Smooth muscle cell (in vitro differentiated cells): ENCODE data around the gene SORCS1. TPM values are rescaled to one million over a fixed set of nuclear protein-coding genes. Genes with fewer than 3 reads are reported as not detected.

Source experiments
- DNase-seq: peaks from one replicate; lab custom pipeline; 2025; ENCODE audit not compliant: unreplicated experiment; lab: John Stamatoyannopoulos, UW
- H2AFZ ChIP-seq: fragments of 200-600 bp; sonication (generic); 2 replicates; pipeline ENCODE4 v1.6.0; 2016; ENCODE audit warnings: antibody characterized with exemption, low read depth, mild to moderate bottlenecking
- H3F3A ChIP-seq: fragments of 200-600 bp; sonication (generic); 2 replicates; pipeline ENCODE4 v1.6.0; 2017; ENCODE audit warnings: antibody characterized with exemption, low read depth
- H3K27ac ChIP-seq: fragments of 200-600 bp; sonication (generic); 2 replicates; pipeline ENCODE4 v1.5.1; 2016; ENCODE audit warnings: low read depth, mild to moderate bottlenecking
- H3K27me3 ChIP-seq: fragments of 200-600 bp; sonication (generic); 2 replicates; pipeline ENCODE4 v1.6.1; 2016; ENCODE audit warnings: low read depth, mild to moderate bottlenecking
- H3K36me3 ChIP-seq: fragments of 200-600 bp; sonication (generic); 2 replicates; pipeline ENCODE4 v1.5.1; 2016; ENCODE audit warnings: low read depth
- H3K4me1 ChIP-seq: fragments of 200-600 bp; sonication (generic); 2 replicates; pipeline ENCODE4 v1.5.1; 2016; ENCODE audit warnings: low read depth
- H3K4me2 ChIP-seq: fragments of 200-600 bp; sonication (generic); 2 replicates; pipeline ENCODE4 v1.6.0; 2016; ENCODE audit warnings: mild to moderate bottlenecking
- H3K4me3 ChIP-seq: fragments of 200-600 bp; sonication (generic); 2 replicates; pipeline ENCODE4 v1.5.1; 2016; ENCODE audit warnings: mild to moderate bottlenecking
- H3K79me2 ChIP-seq: fragments of 200-600 bp; sonication (generic); 2 replicates; pipeline ENCODE4 v1.6.0; 2016; ENCODE audit warnings: low read depth, mild to moderate bottlenecking
- H3K9ac ChIP-seq: fragments of 200-600 bp; sonication (generic); 2 replicates; pipeline ENCODE4 v1.6.0; 2016; ENCODE audit warnings: low read depth
- H3K9me3 ChIP-seq: fragments of 200-600 bp; sonication (generic); replicated peaks from 2 replicates; pipeline ENCODE4 v1.5.1; 2016; ENCODE audit warnings: low read depth
- H4K20me1 ChIP-seq: fragments of 200-600 bp; sonication (generic); 2 replicates; pipeline ENCODE4 v1.6.0; 2016; ENCODE audit warnings: low read depth
- WGBS: methylation state at CpG from one replicate; pipeline ENCODE4 v1.1.7; 2016; ENCODE audit warnings: low lambda C conversion rate; 5-methylcytosine and 5-hydroxymethylcytosine counted together
- polyA plus RNA-seq: library from polyadenylated mRNA; unstranded; fragments of >200 nt; fragmentation: Nextera tagmentation; extraction: Ambion mirVana; gene quantifications from 2 replicates; pipeline ENCODE4 v1.2.1, GENCODE V29; 2016
- total RNA-seq: library from RNA; depleted of rRNA; stranded (reverse); fragments of >200 nt; gene quantifications from 2 replicates; pipeline ENCODE4 v1.2.3, GENCODE V29; 2014
- TF ChIP-seq, protein P1 (sequence below): fragments of 200-600 bp; sonication (generic); IDR thresholded peaks from 2 replicates; pipeline ENCODE4 v1.5.1; 2017; ENCODE audit warnings: borderline replicate concordance, mild to moderate bottlenecking, antibody characterized with exemption; ENCODE audit not compliant: insufficient read depth, poor library complexity, severe bottlenecking

SORCS1 gene
- total and polyA plus RNA-seq, 2 experiments from 2014 or later = 0.67 TPM; not detected in 1

DNA sequence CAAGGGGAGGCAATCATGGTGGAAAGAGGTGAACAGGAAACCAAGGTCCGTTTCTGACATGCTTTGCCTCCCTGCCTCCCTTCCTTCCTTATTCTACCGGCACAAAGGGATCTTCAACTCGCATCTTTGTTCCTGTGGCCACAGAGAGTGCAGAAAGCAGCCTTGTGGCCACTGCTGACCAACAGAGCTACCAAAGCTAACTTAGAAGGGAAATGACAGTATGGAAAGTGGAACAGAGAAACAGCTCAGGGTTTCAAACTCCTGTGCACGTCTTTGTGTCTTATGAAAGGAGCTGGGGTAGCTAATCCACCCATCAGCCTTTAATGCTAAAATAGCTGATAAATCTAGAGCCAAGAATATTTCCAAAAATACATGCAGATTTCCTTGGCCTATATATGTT, 588.0 kb downstream of the SORCS1 start:
- TF ChIP-seq, protein P1, sequence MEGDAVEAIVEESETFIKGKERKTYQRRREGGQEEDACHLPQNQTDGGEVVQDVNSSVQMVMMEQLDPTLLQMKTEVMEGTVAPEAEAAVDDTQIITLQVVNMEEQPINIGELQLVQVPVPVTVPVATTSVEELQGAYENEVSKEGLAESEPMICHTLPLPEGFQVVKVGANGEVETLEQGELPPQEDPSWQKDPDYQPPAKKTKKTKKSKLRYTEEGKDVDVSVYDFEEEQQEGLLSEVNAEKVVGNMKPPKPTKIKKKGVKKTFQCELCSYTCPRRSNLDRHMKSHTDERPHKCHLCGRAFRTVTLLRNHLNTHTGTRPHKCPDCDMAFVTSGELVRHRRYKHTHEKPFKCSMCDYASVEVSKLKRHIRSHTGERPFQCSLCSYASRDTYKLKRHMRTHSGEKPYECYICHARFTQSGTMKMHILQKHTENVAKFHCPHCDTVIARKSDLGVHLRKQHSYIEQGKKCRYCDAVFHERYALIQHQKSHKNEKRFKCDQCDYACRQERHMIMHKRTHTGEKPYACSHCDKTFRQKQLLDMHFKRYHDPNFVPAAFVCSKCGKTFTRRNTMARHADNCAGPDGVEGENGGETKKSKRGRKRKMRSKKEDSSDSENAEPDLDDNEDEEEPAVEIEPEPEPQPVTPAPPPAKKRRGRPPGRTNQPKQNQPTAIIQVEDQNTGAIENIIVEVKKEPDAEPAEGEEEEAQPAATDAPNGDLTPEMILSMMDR = no peak
- 84% methylated on average over 4 of the region's 4 CpGs for whole genome bisulfite sequencing
- H3K27ac ChIP-seq = no peak overlapping the region
- no peak overlapping the region for H3K4me2 ChIP-seq
- no peaks in the 10 kb centered on the region for H3K4me1 ChIP-seq
- H2AFZ ChIP-seq = no peak overlapping the region
- H3K9me3 ChIP-seq = no peaks in the 10 kb centered on the region
- no peaks in the 10 kb centered on the region for H3K36me3 ChIP-seq
- no peaks in the 10 kb centered on the region for H4K20me1 ChIP-seq
- no peak for DNase-seq
- no peak overlapping the region for H3K9ac ChIP-seq
- no peaks in the 10 kb centered on the region for H3K27me3 ChIP-seq
- no peaks in the 10 kb centered on the region for H3F3A ChIP-seq
- H3K4me3 ChIP-seq = no peak overlapping the region
- no peaks in the 10 kb centered on the region for H3K79me2 ChIP-seq

DNA sequence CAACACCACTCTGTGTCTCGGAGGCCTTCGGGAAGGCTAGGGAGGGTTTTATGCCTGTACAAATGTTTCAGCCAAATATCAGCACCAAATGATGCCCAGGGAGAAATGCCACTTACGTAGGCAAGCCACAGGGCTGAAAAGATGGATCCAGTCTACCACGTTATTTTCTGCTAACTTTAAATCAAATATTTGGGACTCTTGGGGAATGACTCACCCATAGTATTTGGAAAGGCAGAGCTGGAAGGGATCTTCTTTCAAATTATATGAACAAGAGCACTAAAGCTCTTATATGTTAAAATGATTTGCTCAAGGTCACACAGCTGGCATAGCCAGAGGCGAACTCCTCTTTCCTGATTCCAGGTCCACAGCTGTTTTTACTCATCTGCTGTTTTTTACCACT, 591.4 kb downstream of the SORCS1 start:
- Histone ChIP-seq H3K4me2 (no peak overlapping the region), H3K27me3 (no peaks in the 10 kb centered on the region), H4K20me1 (no peaks in the 10 kb centered on the region), H3K9me3 (no peaks in the 10 kb centered on the region), H3K4me1 (no peaks in the 10 kb centered on the region), H3K79me2 (no peaks in the 10 kb centered on the region), H3K27ac (no peak overlapping the region), H3F3A (no peaks in the 10 kb centered on the region), H3K36me3 (no peaks in the 10 kb centered on the region), H3K9ac (no peak overlapping the region), H3K4me3 (no peak overlapping the region), H2AFZ (no peak overlapping the region)
- DNase-seq = no peak
- WGBS = 65% methylated on average over 5 of the region's 5 CpGs
- TF ChIP-seq, protein P1 = no peak

DNA sequence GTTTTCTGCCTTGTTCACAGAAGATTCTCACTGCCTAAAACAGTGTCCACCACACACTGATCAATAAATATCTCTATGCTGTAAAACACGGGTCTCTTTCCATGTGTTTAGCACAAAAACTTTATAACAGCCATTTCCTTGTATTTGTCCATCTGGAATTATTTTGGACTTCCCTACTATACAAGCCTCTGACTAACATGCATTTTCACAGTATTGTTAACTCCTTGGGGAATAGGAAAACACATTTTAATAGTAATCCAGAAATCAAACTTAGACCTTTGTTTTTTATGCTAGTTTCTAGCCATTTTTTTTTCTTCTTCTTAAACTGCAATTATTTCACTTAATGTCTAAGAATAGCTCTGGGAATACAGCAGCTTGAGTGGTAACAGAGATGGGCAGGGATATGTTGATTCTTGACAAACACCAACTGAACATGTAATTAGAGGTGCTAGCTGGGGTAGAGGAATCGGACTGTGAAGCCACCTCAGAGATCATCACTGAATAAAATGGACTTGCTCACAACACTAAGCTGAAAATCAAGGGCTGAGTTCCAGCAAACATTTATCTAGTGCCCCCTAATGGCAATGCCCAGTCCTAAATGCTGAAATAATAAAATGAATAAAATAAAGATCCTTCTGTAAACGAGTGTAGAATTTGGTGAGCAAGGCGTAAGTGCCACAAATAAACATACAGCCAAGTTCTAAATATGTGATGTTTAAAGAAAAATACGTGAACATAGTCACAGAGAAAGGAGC, 593.1 kb downstream of the SORCS1 start:
- H3K4me2 ChIP-seq = no peak overlapping the region
- 54% methylated on average over 5 of the region's 5 CpGs for WGBS
- DNase-seq = no peak

More for the DNA sequence above, 593.1 kb downstream of the SORCS1 start:
- Histone ChIP-seq H3K4me3 (no peak overlapping the region), H4K20me1 (no peaks in the 10 kb centered on the region), H3K4me1 (no peaks in the 10 kb centered on the region), H3K27ac (no peak overlapping the region), H3K36me3 (no peaks in the 10 kb centered on the region), H3K27me3 (no peaks in the 10 kb centered on the region), H3K9ac (no peak overlapping the region), H3F3A (no peaks in the 10 kb centered on the region), H3K9me3 (no peaks in the 10 kb centered on the region), H2AFZ (no peak overlapping the region), H3K79me2 (no peaks in the 10 kb centered on the region)
- TF ChIP-seq, protein P1 = peak; percentile 59
